HG03469 (cell line): ENCODE results near the gene CPTP.

Experiments used
- ATAC-seq: cut with Tn5 transposase; IDR thresholded peaks from one replicate; pipeline ENCODE4 v1.9.1; 2021; ENCODE audit warnings: mild to moderate bottlenecking, moderate library complexity, moderate number of reproducible peaks; ENCODE audit not compliant: unreplicated experiment

CPTP gene

GRCh38 chr1:1347026-1347595 lies 22.5 kb downstream of the CPTP start:
- no peak for ATAC-seq

- ATAC-seq = no peak
Measured at GRCh38 chr1:1347663-1348419, 23.2 kb downstream of the CPTP start.

DNA sequence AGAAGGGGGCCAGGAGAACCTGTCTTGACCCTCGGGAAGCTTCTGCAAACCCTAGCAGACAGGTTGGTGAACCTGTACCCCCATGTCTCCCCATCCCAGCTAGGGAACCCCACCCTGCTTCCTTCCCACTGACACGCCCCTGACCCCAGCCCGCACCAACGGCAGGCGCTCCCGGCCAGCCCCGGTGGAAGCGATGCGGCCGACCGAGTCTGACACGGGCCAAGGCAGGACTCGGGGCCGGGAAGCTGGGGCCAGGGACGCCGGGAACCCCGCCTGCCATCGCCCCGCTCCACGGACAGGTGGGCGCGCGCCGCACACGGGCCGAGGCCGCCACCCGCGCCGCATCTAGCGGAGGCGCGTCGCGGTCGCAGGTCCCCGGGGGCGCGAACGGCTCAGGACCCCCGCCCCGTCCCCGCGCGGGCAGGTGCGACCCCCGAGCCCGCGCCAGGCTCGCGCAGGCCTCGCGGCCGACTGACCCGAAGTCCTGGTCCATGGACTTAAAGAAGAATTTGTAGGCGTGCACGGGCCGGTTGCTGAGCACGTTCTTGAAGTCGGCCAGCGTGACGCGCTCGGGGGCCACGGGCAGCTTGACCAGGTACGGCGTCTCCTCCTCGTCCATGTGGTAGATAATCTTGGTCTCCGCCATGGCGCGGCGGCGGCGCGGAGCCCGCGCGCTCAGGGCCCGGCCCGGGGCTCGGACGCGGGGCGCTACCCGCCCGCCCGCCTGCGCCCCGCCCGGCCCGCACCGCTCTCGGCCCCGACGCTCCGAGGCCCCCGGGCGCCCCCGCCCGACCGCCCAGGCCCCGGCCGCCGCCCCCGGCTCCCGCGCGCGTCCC lies 24.0 kb downstream of the CPTP start:
- no peak for ATAC-seq

DNA sequence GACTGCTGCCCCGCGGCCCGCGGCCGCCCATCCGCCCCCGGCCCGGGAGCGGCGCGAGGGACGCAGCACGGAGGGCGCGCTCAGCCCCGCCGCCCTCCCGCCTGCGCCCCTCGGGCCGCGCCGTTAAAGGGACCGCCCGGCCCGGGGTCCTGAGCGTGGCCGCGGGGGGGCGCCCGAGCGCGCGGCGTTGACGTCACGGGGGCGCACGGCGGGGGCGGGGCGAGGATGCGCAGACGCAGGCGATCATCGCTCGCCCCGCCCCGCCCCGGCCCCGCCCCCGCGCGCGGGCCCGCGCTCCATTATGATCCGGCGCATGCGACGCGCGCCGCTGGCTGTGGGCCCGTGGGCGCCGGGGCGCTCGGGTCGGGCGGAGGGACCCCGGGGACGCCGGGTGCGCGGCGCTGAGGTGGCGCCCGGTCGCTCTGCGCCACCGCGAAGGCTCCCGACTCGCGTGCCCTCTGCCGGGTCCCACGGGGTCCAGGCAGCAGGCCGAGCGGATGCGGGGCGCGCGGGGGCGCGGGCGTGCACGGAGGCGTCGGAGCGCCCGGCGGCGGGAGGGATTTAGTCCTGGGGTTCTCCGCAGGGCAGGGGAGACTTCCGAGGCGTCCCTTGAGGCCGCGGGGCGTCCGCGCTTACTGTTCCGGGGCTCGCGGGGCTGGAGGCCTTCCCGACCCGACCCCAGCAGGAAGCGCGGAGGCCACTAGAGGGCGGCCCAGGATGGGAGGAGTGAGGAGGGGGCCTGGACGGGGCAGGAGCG lies 24.8 kb downstream of the CPTP start, which contains the start of gene DVL1:
Gene DVL1 (minus strand): TSS at position 163 of the 757 bp plus-strand sequence. CDS start 353 bp downstream, outside the sequence.
- peak; percentile 33 for ATAC-seq

DNA sequence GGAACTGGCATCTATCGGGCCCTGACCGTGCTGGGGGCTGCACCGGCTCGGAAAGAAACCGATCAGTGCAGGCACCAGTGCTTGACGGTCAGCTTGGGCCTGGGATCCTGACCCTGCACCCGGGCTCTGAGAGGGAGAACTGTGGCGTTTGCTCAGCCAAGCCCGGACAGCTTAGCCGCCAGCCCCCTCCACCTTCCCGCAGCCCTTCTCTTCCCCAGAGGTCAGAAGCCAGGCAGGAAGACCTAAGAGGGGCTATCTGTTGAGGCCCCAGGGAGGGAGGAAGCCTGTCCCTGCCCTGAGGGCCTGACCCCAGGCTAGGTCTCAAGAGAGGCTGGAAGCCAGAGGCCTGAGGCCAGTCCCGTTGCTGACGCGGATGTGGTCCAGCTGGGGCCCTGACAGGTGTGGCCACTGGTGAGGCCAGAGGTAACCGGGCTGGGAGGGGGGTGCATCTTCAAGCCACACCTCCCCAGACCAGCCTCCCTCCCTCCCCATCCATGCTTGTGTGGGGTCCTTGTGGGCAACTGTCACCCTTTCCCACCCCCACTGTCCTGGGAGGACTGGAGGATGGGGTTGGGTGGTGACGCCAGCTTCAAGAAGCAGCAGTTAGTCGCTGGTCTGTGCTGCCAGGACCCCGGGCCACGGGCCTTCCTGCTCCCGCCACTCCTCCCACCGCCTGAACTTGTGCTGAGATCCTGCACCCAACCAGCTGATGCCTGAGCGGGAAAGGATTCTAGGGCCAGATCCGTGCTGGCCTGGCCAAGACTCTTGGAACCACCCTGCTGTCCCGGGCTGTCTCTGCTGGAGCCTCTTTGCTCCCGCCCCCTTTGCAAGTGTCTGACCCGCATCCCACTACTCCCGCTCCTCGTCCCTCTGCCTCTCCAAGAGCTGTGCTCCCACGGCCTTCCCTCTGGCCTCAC lies 27.2 kb downstream of the CPTP start:
- no peak for ATAC-seq

GRCh38 chr1:1352786-1353388 lies 28.3 kb downstream of the CPTP start:
- no peak for ATAC-seq

DNA sequence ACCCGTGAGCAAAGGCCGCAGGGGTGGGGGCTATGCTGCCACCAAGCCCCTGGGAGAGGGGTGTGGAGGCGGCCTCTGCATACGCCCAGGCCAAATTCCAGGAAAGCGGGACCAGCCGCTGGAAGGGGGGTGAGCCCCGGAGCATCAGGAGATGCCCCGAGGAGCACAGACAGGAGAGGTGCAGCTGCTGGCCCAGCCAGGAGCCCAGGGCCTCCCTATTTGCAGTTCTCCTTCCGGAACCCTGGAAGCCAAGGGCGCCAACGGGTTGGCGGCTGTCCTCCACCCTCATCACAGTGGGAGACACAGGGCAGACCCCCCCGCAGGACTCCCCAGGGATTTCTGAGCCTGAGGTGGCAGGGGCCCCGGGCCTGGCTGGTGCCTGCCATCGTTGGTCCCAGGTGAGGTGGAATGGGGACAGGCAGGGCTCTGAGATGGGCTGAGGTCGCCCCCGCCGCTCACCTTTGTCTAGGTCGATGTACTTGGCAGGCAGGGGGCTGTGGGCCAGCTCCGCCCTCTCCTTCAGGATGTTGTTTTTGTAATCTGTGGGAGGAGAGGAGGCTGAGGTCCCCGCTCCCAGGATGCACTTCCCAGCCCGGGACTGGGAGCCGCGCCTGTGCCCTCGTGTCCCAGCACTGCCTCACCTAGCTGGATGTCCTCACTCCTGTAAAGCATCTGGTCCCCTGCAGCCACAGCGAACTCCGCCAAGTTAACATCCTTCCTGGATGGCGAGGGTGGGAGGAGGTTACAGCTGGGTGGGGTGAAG lies 29.0 kb downstream of the CPTP start:
- no peak for ATAC-seq

GRCh38 chr1:1354271-1355247 lies 30.0 kb downstream of the CPTP start:
- ATAC-seq = no peak

- ATAC-seq = no peak
Measured at GRCh38 chr1:1355416-1355815, 30.8 kb downstream of the CPTP start.

DNA sequence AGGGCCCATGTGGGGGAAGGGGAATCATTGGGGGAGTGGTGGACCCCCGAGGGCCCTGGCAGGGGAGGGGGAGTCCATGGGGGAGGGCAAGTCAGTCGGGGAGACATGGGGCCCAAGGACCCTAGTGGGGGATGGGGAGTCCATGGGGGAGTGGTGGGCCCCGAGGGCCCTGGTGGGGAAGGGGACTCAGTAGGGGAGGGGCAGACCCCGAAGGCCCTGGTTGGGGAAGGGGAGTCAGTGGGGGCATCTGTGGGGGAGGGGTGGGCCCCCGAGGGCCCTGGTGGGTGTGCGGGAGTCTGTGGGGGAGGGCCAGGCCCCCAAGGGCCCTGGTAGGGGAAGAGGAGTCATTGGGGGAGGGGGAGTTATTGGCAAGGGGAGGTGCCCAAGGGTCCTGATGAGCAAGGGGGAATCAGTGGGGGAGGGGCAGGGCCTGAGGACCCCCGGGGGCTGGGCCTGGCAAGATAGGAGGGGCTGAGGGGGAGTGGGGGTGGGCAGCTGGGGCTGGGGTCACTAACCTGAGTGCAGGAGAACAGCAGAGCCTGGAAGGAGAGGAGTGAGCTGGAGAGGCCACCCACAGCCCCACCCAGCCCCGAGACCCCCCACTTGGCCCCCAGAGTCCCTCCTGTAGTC lies 31.7 kb downstream of the CPTP start:
- ATAC-seq = no peak

- ATAC-seq = no peak
Measured at GRCh38 chr1:1356796-1357401, 32.3 kb downstream of the CPTP start.

GRCh38 chr1:1357871-1358432 lies 33.4 kb downstream of the CPTP start:
- no peak for ATAC-seq

DNA sequence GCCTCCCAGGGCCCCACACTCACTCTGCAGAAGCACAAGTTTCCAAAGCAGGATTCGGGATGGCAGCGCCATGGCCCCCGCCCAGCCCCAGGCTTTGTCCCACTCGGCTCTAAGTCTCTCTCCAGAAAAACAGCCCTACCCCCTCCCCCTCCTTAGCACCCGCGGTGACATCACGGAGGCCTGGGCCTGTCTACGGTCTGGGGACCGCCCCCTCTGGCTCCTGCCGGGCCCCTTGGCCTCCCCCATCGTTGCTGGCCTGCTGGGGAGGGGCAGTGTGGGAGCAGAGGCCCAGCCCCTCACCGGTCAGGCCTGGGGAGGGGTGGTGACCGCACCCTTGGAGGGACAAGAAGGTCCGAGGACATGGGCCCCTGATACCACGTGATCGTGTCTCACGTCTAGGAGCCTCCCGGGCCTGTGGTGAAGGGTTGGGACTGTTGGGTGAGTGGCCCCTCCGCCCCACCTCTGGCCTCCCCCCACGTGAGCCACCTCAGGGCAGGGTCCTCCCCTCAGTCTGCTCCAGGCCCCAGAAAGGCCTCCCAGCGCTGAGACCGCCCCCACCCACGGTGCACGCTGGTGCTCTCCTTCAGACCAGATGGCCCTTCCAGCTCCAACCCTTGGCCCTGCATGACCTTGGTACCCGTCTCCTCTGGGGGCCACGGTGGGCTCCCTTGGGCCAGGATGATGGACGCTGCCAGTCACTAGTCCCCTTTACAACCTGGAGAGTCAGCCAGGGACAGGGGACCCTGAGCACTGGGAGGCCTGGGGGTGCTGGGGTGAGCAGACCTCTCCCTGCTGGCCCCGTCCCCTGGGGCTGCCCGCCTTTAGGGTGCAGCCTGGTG lies 34.0 kb downstream of the CPTP start, which contains the start of gene MXRA8:
Gene MXRA8 (minus strand): TSS at position 123 of the 839 bp plus-strand sequence. CDS start 51 bp downstream, at position 72.
- no peak for ATAC-seq

GRCh38 chr1:1359308-1359663 lies 34.7 kb downstream of the CPTP start:
- no peak for ATAC-seq

DNA sequence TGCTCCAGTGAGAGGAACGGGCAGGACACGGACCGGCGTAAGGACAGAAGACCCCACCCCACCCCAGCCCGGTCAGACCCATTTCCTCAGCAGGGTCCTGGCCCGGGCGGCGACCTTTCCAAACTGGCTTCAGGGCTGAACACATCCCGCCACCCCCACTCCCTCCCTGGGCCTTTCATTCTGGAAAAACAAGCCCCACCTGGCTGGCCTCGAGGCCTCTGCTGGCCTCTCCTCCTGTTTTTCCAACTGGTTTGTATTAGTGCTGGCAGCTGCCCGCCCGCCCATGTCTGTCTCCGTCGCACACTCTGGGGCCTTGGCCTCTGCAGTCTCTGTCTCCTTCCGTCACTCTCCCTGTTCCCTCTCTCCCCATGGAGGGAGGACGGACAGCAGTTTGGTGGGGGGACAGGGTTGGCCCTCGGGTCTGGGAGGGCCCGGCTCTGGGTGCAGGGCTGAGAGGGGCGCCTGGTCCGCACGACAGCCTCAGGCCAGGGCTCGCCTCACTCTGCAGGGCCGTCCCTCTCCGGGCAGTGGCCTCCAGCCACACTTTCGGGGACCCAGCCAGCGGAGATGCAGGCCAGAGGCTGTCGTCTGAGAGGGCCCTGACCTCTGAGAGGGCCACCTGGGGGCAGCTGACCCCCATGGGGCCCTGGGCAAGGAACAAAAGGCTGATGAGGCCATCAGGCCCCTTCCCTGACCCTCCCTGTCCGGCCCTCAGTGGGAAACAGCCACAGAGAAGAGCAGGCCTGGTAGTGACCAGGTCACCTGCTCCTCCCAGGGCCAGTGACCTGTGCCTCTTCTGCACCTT lies 35.3 kb downstream of the CPTP start:
- no peak for ATAC-seq
